Natural killer cell (primary cell): Measurements from ENCODE around the gene FAF1. TPM values are rescaled to one million over a fixed set of nuclear protein-coding genes. Genes with fewer than 3 reads are reported as not detected.

ENCODE experiments used
- ATAC-seq, 3 donors: fragments of 150-1000 bp in 2 of 3; fragments of 200-7000 bp in 1 of 3; cut with Tn5 transposase; 1 replicate in 1 of 3; 2 replicates in 2 of 3; pipeline ENCODE4 v1.10.0; 2021; ENCODE audit warnings: mild to moderate bottlenecking in 2 of 3, moderate library complexity in 2 of 3
- DNase-seq, 2 donors: peaks; one replicate each; pipeline versions ENCODE4 v3.0.0 to v3.0.0-alpha.2; 2013 to 2021; ENCODE audit warnings: mixed read lengths in 1 of 2
- H3K27ac ChIP-seq: one replicate; pipeline ENCODE4 v1.5.1; 2013; ENCODE audit warnings: mild to moderate bottlenecking, low read length
- H3K27me3 ChIP-seq: one replicate; pipeline ENCODE4 v1.6.1; 2013; ENCODE audit warnings: low read length; ENCODE audit not compliant: control insufficient read depth, insufficient read depth
- H3K36me3 ChIP-seq: one replicate; pipeline ENCODE4 v1.6.1; 2013; ENCODE audit warnings: low read length; ENCODE audit not compliant: control insufficient read depth, insufficient read depth
- H3K4me1 ChIP-seq: one replicate; pipeline ENCODE4 v1.6.1; 2013; ENCODE audit warnings: low read length; ENCODE audit not compliant: control insufficient read depth, insufficient read depth
- H3K4me3 ChIP-seq: one replicate; pipeline ENCODE4 v1.5.1; 2013; ENCODE audit warnings: low read length
- H3K9me3 ChIP-seq: one replicate; pipeline ENCODE4 v1.6.1; 2013; ENCODE audit warnings: low read length; ENCODE audit not compliant: control insufficient read depth, insufficient read depth
- H3K27ac Mint-ChIP-seq, 2 donors: one replicate each; pipeline ENCODE4 v1.8.0; 2022; ENCODE audit warnings: mild to moderate bottlenecking in 2 of 2, mixed read lengths in 2 of 2, moderate library complexity in 1 of 2
- H3K27me3 Mint-ChIP-seq, 2 donors: one replicate each; pipeline ENCODE4 v1.8.0; 2022; ENCODE audit warnings: low read depth in 2 of 2, mixed read lengths in 2 of 2
- H3K36me3 Mint-ChIP-seq: one replicate; pipeline ENCODE4 v1.8.0; 2022; ENCODE audit warnings: mixed read lengths
- H3K4me1 Mint-ChIP-seq, 2 donors: one replicate each; pipeline ENCODE4 v1.8.0; 2022; ENCODE audit warnings: mixed read lengths in 2 of 2
- H3K4me3 Mint-ChIP-seq: one replicate; pipeline ENCODE4 v1.8.0; 2022; ENCODE audit warnings: mild to moderate bottlenecking, moderate library complexity, mixed read lengths
- H3K9me3 Mint-ChIP-seq, 2 donors: one replicate each; pipeline ENCODE4 v1.8.0; 2022; ENCODE audit warnings: mixed read lengths in 2 of 2
- WGBS: methylation state at CpG from one replicate; pipeline ENCODE4 v1.1.7; 2013; ENCODE audit warnings: missing lambda C conversion rate; ENCODE audit not compliant: insufficient coverage; 5-methylcytosine and 5-hydroxymethylcytosine counted together
- intact Hi-C: fragments of 100-400 bp; cut with micrococcal nuclease; formaldehyde crosslinking; loops from one replicate; pipeline ENCODE4 v1.14.2; 2022
- total RNA-seq, 4 donors: library from RNA; stranded (reverse); fragments of 120-200 nt in 1 of 4; gene quantifications; one replicate each; pipeline versions ENCODE4 v1.2.3 to v1.2.4, GENCODE V29; 2013 to 2022
- TF ChIP-seq, protein P1 (sequence below): fragments of 200-600 bp; IDR thresholded peaks from one replicate; pipeline ENCODE4 v1.8.0; 2022; ENCODE audit warnings: antibody characterized with exemption

The FAF1 gene
- total RNA-seq, 3 donors from 2014 or later (not counting 1 experiment from before 2014, with no cell fraction given): 56.8 to 59.7 (median 57.2) TPM

DNA sequence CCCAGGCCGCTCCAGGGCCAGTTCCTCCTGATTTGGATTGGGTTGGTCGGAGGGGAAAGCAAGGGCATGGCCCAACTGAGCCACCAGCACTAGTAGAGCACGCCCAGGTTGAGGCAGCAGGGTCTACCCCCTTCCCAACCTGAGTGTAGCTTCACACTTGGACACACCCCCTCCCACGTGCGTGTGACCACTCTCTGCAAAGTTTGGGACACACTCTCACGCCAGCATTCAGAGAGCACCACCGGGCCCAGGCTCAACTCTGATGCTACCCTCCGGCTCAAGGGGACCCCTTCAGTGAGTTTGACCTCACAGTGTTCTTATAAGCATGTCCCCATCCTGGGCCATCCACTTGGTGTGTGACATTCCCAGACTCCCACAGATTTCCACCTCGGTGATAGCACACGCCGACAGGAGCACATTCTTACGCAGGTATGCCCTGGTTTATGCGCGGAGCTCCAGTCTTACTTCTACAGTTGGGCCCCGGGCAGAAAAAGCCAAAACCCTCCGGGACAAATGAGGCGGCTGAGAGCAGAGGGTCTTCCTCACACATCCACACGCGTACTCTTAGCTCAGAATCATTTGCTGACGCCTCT lies 533.9 kb downstream of the FAF1 start:
- no peak overlapping the region for H3K4me3 Mint-ChIP-seq
- peaks cover 16% of the 10 kb centered on the region for H3K36me3 Mint-ChIP-seq
- H3K4me1 Mint-ChIP-seq: peaks cover 40 to 54% of the 10 kb centered on the region in 2 donors
- intact Hi-C loops: no loop called here
- ATAC-seq: no peak
- H3K4me1 ChIP-seq: peaks cover 51% of the 10 kb centered on the region
- no peak overlapping the region for H3K27ac ChIP-seq
- H3K27ac Mint-ChIP-seq: no peak overlapping the region
- H3K9me3 Mint-ChIP-seq: no peaks in the 10 kb centered on the region
- H3K27me3 Mint-ChIP-seq: peaks cover 82 to 92% of the 10 kb centered on the region in 2 donors
- no peak for DNase-seq
- no peak overlapping the region for H3K4me3 ChIP-seq
- WGBS: 17% methylated on average over 20 of the region's 20 CpGs
- no peaks in the 10 kb centered on the region for H3K9me3 ChIP-seq
- TF ChIP-seq, protein P1, sequence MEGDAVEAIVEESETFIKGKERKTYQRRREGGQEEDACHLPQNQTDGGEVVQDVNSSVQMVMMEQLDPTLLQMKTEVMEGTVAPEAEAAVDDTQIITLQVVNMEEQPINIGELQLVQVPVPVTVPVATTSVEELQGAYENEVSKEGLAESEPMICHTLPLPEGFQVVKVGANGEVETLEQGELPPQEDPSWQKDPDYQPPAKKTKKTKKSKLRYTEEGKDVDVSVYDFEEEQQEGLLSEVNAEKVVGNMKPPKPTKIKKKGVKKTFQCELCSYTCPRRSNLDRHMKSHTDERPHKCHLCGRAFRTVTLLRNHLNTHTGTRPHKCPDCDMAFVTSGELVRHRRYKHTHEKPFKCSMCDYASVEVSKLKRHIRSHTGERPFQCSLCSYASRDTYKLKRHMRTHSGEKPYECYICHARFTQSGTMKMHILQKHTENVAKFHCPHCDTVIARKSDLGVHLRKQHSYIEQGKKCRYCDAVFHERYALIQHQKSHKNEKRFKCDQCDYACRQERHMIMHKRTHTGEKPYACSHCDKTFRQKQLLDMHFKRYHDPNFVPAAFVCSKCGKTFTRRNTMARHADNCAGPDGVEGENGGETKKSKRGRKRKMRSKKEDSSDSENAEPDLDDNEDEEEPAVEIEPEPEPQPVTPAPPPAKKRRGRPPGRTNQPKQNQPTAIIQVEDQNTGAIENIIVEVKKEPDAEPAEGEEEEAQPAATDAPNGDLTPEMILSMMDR: no peak
- peaks cover 80% of the 10 kb centered on the region for H3K27me3 ChIP-seq
- no peaks in the 10 kb centered on the region for H3K36me3 ChIP-seq

- TF ChIP-seq, protein P1: no peak
- H3K4me1 ChIP-seq: peaks cover 48% of the 10 kb centered on the region
- no peak overlapping the region for H3K4me3 ChIP-seq
- H3K27ac ChIP-seq: no peak overlapping the region
- peaks cover 74% of the 10 kb centered on the region for H3K27me3 ChIP-seq
- no peaks in the 10 kb centered on the region for H3K9me3 ChIP-seq
- intact Hi-C loops: no loop called here
- Mint-ChIP-seq H3K27ac (no peak overlapping the region), H3K4me1 (peaks cover 40 to 50% of the 10 kb centered on the region in 2 donors), H3K9me3 (no peaks in the 10 kb centered on the region), H3K36me3 (peaks cover 16% of the 10 kb centered on the region), H3K27me3 (peaks cover 77 to 88% of the 10 kb centered on the region in 2 donors), H3K4me3 (peak overlapping the region; percentile 88)
- H3K36me3 ChIP-seq: no peaks in the 10 kb centered on the region
- ATAC-seq: no peak
- no peak for DNase-seq
- 12% methylated on average over 29 of the region's 34 CpGs for WGBS
Observed at GRCh38 chr1:50425376-50426107, 534.5 kb downstream of the FAF1 start.

DNA sequence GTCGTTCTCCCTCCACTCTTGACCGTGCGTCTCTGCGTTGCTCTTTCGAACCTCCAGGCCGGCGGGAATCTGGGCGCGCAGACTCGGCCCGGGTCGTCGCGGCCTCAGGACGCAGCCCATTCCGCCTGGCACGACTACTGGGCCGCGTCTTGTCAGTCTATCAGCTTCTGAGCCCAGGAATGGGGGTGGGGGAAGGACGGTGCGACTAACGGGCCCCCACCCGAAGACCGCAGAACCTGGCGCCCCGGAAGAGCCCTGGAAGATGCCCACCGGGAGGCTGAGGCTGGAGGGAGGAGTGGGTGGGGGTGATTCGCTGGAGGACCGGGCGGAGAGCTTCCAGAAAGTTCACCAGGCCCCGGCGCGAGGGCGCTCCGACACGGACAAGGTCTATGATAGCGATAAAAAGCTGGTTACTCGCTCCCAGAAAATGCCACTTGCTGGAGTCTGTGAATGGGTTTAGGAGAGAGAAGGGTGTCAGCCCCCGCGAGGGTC lies 535.1 kb downstream of the FAF1 start:
- peaks cover 45% of the 10 kb centered on the region for H3K4me1 ChIP-seq
- peak overlapping the region; percentile 20 for H3K4me3 ChIP-seq
- DNase-seq: no peak
- 18% methylated on average over 40 of the region's 40 CpGs for WGBS
- intact Hi-C loops: no loop called here
- H3K9me3 ChIP-seq: no peaks in the 10 kb centered on the region
- Mint-ChIP-seq H3K4me3 (peak overlapping the region; percentile 88), H3K36me3 (peaks cover 16% of the 10 kb centered on the region), H3K4me1 (peaks cover 47 to 50% of the 10 kb centered on the region in 2 donors), H3K9me3 (no peaks in the 10 kb centered on the region), H3K27me3 (peaks cover 77 to 92% of the 10 kb centered on the region in 2 donors), H3K27ac (peak overlapping the region in 1 of 2 donors; percentile 4)
- no peaks in the 10 kb centered on the region for H3K36me3 ChIP-seq
- H3K27ac ChIP-seq: no peak overlapping the region
- TF ChIP-seq, protein P1: no peak
- peaks cover 74% of the 10 kb centered on the region for H3K27me3 ChIP-seq
- no peak for ATAC-seq
